Right atrium auricular region (tissue), 2 donors: ENCODE data around the gene PRR23A. TPM values are rescaled to one million over a fixed set of nuclear protein-coding genes. Genes with fewer than 3 reads are reported as not detected.

ENCODE experiments used
- DNase-seq: peaks from one replicate; pipeline ENCODE4 v3.0.0-alpha.2; 2019; ENCODE audit warnings: low spot score
- H3K27ac ChIP-seq, 2 donors: fragments of 200-600 bp; sonication (generic); 1 replicate in 1 of 2; 2 replicates in 1 of 2; pipeline ENCODE4 v1.5.1; 2016 to 2019
- H3K27me3 ChIP-seq, 2 donors: fragments of 200-600 bp; sonication (generic); one replicate each; pipeline versions ENCODE4 v1.5.1 to v1.6.0; 2017 to 2019
- H3K36me3 ChIP-seq: fragments of 200-600 bp; sonication (generic); one replicate; pipeline ENCODE4 v1.5.1; 2016
- H3K4me1 ChIP-seq, 2 donors: fragments of 200-600 bp; sonication (generic); one replicate each; pipeline versions ENCODE4 v1.5.1 to v1.6.0; 2017 to 2019
- H3K4me3 ChIP-seq, 2 donors: fragments of 200-600 bp; sonication (generic); 1 replicate in 1 of 2; 2 replicates in 1 of 2; pipeline ENCODE4 v1.5.1; 2017 to 2019; ENCODE audit warnings: mild to moderate bottlenecking in 1 of 2, moderate library complexity in 1 of 2
- H3K9me3 ChIP-seq, 2 donors: fragments of 200-600 bp; sonication (generic); one replicate each; pipeline ENCODE4 v1.5.1; 2019
- total RNA-seq, 2 donors: library from RNA; depleted of rRNA; stranded (reverse); fragments of >200 nt; gene quantifications; one replicate each; pipeline ENCODE4 v1.1.0, GENCODE V29; 2016
- TF ChIP-seq, protein P1 (sequence below), 2 donors: fragments of 200-600 bp; sonication (generic); IDR thresholded peaks; one replicate each; pipeline ENCODE4 v1.5.1; 2019; ENCODE audit warnings: antibody characterized with exemption in 2 of 2

PRR23A gene
- total RNA-seq, 2 donors from 2014 or later = not detected

DNA sequence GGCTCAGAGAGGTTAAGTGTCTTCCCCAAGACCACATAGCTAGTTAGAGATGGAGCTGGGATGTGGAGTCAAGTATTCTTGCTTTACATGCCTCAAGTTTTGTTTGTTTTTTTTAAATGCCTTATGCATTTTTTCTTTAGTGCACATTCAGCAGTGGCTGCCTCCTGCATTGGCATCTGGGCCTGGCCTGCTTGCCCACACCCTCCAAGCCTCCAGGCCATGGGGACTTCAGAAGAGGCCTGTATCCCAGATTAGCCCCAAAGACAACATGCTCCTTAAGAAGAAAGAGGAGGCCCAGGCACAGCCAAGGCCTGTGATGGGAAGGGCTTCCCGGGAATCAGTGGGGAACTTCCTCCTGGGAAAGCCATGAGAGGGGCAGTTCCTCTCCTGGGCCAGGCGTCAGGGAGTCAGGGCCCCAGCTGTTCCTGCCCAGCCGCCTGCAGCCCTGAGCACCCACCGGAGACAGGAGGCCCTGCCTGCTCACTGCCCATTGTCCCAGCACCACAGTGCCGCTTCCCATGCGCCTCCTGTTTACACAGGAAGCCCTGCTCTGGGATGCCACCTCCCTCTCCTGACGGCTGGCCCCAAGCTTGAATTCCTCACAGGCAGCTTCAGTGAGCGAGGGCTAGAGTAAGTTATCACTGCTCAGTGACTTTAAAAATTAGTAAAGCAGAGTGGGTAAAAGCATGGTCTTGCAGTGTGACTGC lies 43.1 kb downstream of the PRR23A start:
- TF ChIP-seq, protein P1, sequence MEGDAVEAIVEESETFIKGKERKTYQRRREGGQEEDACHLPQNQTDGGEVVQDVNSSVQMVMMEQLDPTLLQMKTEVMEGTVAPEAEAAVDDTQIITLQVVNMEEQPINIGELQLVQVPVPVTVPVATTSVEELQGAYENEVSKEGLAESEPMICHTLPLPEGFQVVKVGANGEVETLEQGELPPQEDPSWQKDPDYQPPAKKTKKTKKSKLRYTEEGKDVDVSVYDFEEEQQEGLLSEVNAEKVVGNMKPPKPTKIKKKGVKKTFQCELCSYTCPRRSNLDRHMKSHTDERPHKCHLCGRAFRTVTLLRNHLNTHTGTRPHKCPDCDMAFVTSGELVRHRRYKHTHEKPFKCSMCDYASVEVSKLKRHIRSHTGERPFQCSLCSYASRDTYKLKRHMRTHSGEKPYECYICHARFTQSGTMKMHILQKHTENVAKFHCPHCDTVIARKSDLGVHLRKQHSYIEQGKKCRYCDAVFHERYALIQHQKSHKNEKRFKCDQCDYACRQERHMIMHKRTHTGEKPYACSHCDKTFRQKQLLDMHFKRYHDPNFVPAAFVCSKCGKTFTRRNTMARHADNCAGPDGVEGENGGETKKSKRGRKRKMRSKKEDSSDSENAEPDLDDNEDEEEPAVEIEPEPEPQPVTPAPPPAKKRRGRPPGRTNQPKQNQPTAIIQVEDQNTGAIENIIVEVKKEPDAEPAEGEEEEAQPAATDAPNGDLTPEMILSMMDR (IDR thresholded peaks at IDR 0.05) = no peak
- Histone ChIP-seq H3K36me3 (no peaks in the 10 kb centered on the region), H3K9me3 (peaks cover 0 to 27% of the 10 kb centered on the region in 2 donors), H3K27ac (no peak overlapping the region), H3K4me1 (peaks cover 0 to 6% of the 10 kb centered on the region in 2 donors), H3K27me3 (peaks cover 7 to 21% of the 10 kb centered on the region in 2 donors), H3K4me3 (no peak overlapping the region)
- DNase-seq = no peak

DNA sequence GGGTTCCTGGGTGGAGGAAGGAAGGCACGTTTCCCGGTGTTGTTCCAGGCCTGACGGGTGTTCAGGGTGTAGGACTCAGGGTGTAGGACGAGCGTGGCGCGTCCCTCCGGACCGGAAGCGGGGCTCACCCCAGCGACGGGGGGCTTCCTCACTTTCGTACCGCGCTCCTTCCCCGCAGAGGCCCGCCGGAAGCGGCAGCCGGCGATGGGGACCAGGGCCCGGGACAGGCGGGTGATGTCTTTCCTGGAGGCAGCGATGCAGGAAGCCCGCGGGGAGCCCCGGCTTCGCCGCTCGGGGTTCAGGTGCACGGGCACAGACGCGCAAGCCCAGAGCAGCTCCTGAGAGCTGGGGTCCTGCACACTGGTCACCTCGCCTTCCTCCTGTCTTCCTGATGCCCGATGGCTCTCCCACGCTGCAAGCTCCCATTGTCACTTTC lies 45.6 kb downstream of the PRR23A start:
- TF ChIP-seq, protein P1 (IDR thresholded peaks at IDR 0.05) = no peak
- Histone ChIP-seq H3K27me3 (peaks cover 7 to 21% of the 10 kb centered on the region in 2 donors), H3K9me3 (peaks cover 0 to 19% of the 10 kb centered on the region in 2 donors), H3K4me3 (no peak overlapping the region), H3K36me3 (no peaks in the 10 kb centered on the region), H3K27ac (no peak overlapping the region), H3K4me1 (peaks cover 0 to 6% of the 10 kb centered on the region in 2 donors)
- DNase-seq = no peak

Other genes starting within 250 kb of the PRR23A start
- 10 to 100 TPM; 27.7 to 35.0 TPM for gene PIK3CB, start 171.3 kb downstream of the PRR23A start, total RNA-seq
- not detected for gene FOXL2, start 59.1 kb downstream of the PRR23A start, total RNA-seq
- gene FOXL2NB, start 59.1 kb downstream of the PRR23A start, total RNA-seq = not detected
- not detected for gene PRR23B, start 14.7 kb upstream of the PRR23A start, total RNA-seq
- gene PRR23C, start 38.6 kb upstream of the PRR23A start, total RNA-seq = not detected